ENCODE data around the gene UFC1. TPM values are rescaled to one million over a fixed set of nuclear protein-coding genes. Genes with fewer than 3 reads are reported as not detected.

UFC1 gene
- total RNA-seq, 1 donor from 2014 or later, result 89.4 TPM

DNA sequence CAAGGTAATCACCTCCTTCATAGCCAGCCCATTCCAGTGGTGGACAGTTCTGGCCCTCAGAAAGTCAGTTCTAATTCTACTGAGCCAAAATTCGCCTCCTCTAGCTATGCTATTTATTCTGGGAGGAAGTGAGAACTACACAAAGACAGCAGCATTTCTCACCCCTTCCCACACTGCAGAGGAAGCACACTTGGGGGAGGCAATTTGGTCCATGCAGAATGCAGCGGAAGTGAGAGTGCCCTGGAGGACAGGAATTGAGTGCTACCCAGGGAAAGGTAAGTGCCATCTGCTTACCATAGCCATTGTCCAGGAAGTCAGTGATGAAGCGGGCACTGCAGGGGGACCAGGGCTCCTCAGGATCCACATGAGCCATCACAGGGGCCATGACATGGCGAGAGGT is 41.4 kb downstream of the UFC1 start:
- peak; percentile 38 for DNase-seq (ENCODE audit: low spot score)
- Mint-ChIP-seq H3K27ac (ENCODE audit: unreplicated experiment) (no peak overlapping the region), H3K9me3 (ENCODE audit: low read depth) (no peaks in the 10 kb centered on the region), H3K4me3 (ENCODE audit: unreplicated experiment) (no peak overlapping the region), H3K4me1 (ENCODE audit: low read depth) (peaks cover 34% of the 10 kb centered on the region), H3K36me3 (ENCODE audit: low read depth) (no peaks in the 10 kb centered on the region), H3K27me3 (ENCODE audit: low read depth) (no peaks in the 10 kb centered on the region)
- TF ChIP-seq, protein P1, sequence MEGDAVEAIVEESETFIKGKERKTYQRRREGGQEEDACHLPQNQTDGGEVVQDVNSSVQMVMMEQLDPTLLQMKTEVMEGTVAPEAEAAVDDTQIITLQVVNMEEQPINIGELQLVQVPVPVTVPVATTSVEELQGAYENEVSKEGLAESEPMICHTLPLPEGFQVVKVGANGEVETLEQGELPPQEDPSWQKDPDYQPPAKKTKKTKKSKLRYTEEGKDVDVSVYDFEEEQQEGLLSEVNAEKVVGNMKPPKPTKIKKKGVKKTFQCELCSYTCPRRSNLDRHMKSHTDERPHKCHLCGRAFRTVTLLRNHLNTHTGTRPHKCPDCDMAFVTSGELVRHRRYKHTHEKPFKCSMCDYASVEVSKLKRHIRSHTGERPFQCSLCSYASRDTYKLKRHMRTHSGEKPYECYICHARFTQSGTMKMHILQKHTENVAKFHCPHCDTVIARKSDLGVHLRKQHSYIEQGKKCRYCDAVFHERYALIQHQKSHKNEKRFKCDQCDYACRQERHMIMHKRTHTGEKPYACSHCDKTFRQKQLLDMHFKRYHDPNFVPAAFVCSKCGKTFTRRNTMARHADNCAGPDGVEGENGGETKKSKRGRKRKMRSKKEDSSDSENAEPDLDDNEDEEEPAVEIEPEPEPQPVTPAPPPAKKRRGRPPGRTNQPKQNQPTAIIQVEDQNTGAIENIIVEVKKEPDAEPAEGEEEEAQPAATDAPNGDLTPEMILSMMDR (IDR thresholded peaks at IDR 0.05), result no peak

DNA sequence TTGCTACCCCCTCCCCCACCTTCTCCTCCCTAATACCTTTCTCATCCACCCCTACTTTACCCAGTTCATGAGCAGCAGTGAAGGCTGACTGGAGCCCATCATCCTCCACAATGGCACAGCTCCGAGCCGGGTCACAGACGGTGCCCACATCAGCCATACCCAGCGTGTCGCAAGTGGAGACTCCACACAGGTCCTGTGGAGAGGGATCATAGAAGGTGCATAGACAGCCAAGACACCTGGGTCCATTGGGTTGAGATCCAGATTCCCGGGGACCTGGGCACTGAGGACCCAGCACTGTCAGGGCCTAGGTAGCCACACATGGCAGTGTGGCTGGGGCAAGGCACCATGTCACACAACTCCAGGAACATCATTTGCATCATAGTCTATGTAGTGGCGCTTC is 42.3 kb downstream of the UFC1 start:
- Mint-ChIP-seq H3K4me1 (ENCODE audit: low read depth) (peaks cover 37% of the 10 kb centered on the region), H3K36me3 (ENCODE audit: low read depth) (no peaks in the 10 kb centered on the region), H3K4me3 (ENCODE audit: unreplicated experiment) (no peak overlapping the region), H3K27me3 (ENCODE audit: low read depth) (no peaks in the 10 kb centered on the region), H3K9me3 (ENCODE audit: low read depth) (no peaks in the 10 kb centered on the region), H3K27ac (ENCODE audit: unreplicated experiment) (no peak overlapping the region)
- no peak for DNase-seq (ENCODE audit: low spot score)
- TF ChIP-seq, protein P1 (IDR thresholded peaks at IDR 0.05), result no peak

DNA sequence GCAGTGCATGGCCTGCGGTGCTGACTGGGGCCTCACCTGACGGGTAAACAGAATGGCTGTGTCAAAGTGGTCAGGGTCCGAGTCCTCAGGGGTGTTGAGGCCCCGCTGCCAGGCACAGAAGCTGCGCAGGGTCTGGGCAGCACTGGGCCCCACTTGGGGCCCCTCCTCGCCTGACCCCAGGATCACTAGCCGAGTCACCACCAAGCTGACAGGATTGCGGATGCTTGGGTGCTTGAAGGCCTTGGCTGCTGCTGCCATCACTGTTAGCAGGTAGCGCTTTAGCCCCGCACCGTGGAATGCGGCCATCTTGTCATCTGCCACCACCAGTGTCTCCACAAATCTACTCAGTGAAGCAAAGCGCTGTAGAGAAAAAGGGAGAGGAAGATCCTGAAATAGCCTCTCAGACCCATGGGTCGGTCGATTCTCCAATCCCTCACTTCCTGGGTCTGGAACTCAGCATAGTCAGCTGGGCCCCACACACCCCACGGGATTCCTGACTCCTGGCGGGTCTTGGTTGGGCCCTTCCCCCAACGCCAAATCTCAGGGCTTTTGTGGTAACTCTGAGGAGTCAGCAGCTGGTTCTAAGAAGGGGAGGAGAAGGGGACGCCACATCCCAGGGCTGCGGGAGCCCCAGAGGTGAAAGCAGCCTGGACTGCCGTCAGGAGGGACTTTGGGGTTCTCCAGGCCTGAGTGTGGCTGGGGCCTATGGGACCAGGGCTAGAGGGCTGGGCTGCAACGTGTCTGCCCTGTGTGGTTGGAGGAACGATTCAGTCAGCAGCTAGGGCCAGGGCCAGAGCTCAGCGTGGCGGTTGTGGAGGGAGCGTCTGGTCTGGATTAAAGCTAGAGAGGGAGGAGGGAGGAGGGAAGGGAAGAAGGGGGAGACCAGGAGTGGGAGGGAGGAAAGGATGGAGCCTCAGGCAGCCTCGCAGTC is 43.0 kb downstream of the UFC1 start:
- H3K27ac Mint-ChIP-seq (ENCODE audit: unreplicated experiment), result peak overlapping the region; percentile 65
- H3K9me3 Mint-ChIP-seq (ENCODE audit: low read depth), result no peaks in the 10 kb centered on the region
- peak overlapping the region; percentile 65 for H3K4me3 Mint-ChIP-seq (ENCODE audit: unreplicated experiment)
- peaks cover 44% of the 10 kb centered on the region for H3K4me1 Mint-ChIP-seq (ENCODE audit: low read depth)
- TF ChIP-seq, protein P1 (IDR thresholded peaks at IDR 0.05), result no peak
- no peaks in the 10 kb centered on the region for H3K27me3 Mint-ChIP-seq (ENCODE audit: low read depth)
- H3K36me3 Mint-ChIP-seq (ENCODE audit: low read depth), result no peaks in the 10 kb centered on the region
- DNase-seq (ENCODE audit: low spot score), result peak; percentile 72

DNA sequence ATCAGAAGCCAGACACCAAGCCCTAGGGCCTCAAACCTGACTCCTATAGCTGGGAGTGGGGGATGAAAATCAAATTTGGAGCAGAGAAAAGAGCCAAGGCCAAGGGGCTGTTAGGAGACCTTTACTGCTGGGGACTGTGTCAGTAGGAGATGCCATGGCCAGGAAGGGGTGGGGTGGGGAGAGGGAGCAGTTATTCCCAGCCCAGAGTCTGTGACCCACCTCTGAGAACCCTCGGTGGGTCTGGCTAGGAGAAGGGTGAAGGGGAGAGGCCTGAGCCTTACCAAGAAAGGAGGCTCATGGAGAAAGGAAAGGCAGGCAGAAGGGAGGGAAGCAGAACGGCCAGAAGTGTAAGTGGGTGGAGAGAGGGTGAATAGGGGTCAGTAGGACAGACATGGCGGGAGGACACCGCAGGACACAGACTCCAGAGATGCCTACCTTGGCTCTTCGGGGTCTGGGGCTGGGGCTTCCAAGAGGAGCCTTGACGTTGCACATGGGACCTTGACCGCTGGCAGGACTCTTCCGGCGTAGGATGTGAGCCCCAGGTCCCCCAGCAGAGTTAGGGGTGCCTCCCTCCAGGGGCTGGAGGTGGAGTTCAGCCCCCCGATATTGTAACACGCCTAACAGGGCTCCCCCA is 43.9 kb downstream of the UFC1 start:
- Mint-ChIP-seq H3K27ac (ENCODE audit: unreplicated experiment) (no peak overlapping the region), H3K36me3 (ENCODE audit: low read depth) (no peaks in the 10 kb centered on the region), H3K4me3 (ENCODE audit: unreplicated experiment) (peak overlapping the region; percentile 65), H3K4me1 (ENCODE audit: low read depth) (peaks cover 45% of the 10 kb centered on the region), H3K27me3 (ENCODE audit: low read depth) (no peaks in the 10 kb centered on the region), H3K9me3 (ENCODE audit: low read depth) (no peaks in the 10 kb centered on the region)
- TF ChIP-seq, protein P1 (IDR thresholded peaks at IDR 0.05), result no peak
- DNase-seq (ENCODE audit: low spot score), result no peak

DNA sequence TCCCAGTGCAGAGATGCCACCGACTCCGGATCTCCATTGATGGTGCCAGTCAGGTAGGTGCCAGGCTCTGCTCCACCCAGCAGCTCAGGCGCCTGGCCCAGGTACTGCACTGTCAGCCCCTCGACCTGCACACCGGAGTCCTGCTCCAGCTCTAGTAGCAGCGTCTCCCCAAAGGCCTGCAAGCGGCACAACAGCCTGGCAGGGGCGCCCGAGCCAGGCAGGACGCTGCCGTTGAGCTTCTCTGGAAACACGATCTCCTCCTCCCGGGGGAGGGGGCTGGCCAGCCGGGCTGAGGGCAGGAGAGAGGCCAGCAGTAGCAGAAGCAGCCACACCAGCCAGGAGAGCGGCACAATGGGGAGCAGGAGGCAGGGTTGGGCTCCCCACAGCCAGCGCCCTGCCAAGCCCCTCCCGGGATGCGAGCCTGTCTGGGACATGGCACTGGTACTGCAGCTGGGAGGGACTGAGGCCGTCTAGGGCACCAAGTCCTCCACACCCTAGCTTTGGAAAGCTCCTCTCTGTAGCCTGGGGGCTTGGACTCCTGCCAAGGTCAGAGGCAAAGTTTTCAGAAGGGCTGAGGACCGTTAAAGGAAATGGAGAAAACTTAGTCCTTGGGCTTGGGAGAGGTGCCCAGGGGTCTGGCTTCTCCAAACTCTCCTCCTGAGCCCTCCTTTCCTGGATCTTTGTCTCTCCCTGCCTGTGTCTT is 44.6 kb downstream of the UFC1 start:
- H3K27ac Mint-ChIP-seq (ENCODE audit: unreplicated experiment), result peak overlapping the region; percentile 41
- peak; percentile 91 for DNase-seq (ENCODE audit: low spot score)
- H3K9me3 Mint-ChIP-seq (ENCODE audit: low read depth), result no peaks in the 10 kb centered on the region
- no peaks in the 10 kb centered on the region for H3K36me3 Mint-ChIP-seq (ENCODE audit: low read depth)
- peaks cover 50% of the 10 kb centered on the region for H3K4me1 Mint-ChIP-seq (ENCODE audit: low read depth)
- peak overlapping the region; percentile 65 for H3K4me3 Mint-ChIP-seq (ENCODE audit: unreplicated experiment)
- TF ChIP-seq, protein P1 (IDR thresholded peaks at IDR 0.05), result peak; percentile 56
- H3K27me3 Mint-ChIP-seq (ENCODE audit: low read depth), result no peaks in the 10 kb centered on the region
